IPS-NIHi11 (cell line): Measurements from ENCODE around the gene TAF15.

Experiments
- DNase-seq: peaks from one replicate; pipeline ENCODE4 v3.0.0; 2012; ENCODE audit warnings: mixed read lengths, low spot score

TAF15 gene

DNA sequence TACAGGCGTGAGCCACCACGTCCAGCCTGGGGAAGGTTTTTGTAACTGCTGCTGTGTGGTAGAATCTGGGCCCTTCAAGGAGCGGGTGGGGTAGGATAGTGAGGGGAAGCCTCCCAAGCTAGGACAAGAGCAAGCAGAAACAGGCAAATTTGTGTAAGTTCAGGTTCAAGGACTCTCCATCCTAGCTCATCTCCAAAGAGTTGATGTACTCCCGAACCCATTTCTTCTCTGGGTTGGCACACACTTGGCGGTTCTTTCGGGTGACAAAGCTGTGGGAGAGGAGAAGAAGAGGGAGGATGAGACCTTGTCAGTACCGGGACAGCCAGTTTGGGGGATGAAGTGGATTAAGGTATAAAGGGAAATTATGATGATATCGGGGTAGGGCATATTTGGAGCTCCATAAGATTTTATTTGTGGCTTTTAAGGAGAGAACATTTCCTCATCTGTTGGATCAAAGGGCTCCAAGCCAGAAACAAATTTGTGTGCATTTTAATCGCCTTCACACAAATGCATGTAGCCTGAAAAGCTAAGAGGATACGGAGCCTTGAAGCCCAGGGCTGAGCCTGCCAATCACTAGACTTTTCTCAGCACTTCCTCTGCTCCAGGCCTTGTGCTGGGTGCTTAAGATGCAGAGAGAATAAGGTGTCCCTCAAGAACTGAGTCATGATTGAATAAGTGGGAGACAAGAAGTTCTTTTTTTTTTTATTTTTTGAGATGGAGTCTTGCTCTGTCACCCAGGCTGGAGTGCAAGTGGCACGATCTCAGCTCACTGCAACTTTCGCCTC lies 63.1 kb downstream of the TAF15 start:
- no peak for DNase-seq

DNA sequence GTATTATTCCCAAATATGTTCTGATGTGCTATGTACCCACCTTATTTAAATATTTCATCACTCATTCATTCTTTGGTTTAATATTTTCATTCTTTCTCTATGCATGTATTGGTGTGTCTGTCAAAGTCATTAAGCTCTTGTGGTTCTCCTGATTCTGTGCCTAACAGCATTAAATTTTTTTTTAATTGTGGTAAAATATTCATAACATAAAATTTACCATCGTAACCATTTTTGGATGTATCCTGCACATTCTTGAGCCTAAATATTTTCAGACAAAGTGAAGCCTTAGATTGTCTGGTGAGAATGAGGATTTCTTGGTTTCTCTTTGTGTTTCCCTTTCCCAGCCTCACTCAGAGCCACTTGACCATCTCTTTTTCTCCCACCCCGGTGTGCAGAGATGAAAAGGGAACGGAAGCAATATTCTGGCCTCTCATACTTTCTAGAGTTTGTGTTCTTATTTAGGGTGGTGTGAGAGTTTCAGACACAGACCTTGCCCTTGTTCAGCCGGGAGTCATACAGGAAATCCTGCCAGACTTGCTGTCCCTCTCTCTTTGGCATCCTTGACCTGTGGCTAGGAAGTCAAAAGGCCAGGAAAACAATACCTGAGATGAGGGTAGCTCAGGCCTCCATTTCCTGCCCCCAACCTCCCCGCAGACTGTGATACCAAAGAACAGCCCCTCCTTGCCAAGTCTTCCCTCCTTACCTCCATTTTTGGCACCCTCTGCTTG lies 66.0 kb downstream of the TAF15 start:
- no peak for DNase-seq

DNA sequence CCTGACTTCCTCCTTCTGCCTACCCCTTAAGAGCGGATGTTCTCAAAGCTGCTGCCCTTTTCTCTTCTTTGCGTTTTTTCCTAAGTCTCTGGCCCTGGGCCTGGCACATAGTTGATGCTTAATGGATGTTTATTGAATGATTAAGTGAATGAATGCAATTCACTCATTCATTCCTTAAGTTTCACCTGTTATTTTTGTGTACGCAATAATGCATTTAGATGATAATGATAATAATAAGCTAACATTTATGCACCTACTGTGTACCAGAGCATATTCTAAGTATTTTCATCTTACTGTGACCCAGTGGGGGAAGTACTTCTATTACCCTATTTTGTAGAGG lies 66.5 kb downstream of the TAF15 start:
- DNase-seq = no peak

DNA sequence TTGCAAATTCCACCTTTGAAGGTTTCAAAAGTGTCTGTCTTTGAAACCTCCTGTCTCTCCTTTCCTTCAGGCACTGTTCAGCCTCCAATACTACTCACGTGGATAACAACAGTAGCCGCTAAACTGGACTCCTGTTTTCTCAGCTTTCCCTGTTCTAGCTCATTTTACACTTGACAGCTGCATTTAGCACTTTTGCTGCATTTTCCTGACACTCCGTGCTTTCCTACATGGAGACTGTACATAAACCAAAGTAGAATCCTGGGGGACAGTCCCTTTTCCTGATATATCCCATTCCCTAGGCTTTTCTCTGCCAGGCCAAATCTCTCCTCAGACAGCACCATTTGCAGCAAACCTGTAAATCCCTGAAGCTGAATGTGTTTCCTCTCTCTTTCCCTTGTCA lies 67.2 kb downstream of the TAF15 start:
- no peak for DNase-seq

DNA sequence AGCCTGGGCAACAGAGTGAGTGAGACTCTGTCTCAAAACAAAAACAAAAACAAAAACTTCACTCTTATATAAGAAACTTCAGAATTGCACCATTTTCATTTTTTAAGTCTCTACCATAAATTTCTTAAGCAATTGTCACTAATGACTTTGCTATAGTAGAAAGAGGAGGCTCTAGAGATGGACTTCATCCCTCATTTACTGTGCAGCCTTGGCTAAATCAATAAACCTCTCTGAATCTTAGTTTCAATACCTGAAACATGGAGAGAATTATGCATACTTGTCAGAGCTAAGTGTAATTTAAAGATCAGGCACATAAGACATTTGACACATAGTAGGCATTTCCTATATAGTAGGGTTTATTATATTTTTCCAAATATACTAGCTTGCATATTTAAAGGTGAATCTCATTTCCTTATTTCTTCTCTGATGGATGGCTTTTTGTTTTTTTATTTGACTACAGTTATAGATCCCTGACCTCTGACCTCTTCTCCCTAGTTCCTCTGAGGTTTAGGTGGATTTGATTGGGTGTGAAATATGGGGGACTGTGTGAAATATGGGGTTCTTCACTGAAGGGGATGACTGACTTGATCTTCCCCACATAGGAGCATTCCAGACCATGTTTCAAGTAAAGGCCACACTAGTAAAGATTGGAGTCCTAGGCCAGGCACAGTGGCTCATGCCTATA lies 68.2 kb downstream of the TAF15 start:
- no peak for DNase-seq

DNA sequence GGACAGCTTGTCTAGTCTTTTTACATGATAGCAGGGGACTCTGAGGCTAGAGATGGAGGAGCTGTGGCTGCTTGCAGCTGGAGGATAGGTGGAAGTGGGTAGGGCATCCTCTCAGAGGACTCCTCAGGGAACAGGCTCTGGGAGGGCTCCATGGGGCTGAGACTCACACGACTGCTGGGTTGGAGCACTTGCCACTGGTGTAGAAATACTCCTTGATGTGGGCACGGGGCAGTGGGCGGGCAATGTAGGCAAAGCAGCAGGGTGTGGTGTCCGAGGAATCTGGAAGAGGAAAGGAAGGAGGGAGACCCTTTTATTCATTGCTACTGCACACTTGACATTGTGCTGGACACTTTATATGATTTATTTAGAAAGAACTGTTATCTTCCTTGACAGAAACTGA lies 69.1 kb downstream of the TAF15 start:
- DNase-seq = no peak

DNA sequence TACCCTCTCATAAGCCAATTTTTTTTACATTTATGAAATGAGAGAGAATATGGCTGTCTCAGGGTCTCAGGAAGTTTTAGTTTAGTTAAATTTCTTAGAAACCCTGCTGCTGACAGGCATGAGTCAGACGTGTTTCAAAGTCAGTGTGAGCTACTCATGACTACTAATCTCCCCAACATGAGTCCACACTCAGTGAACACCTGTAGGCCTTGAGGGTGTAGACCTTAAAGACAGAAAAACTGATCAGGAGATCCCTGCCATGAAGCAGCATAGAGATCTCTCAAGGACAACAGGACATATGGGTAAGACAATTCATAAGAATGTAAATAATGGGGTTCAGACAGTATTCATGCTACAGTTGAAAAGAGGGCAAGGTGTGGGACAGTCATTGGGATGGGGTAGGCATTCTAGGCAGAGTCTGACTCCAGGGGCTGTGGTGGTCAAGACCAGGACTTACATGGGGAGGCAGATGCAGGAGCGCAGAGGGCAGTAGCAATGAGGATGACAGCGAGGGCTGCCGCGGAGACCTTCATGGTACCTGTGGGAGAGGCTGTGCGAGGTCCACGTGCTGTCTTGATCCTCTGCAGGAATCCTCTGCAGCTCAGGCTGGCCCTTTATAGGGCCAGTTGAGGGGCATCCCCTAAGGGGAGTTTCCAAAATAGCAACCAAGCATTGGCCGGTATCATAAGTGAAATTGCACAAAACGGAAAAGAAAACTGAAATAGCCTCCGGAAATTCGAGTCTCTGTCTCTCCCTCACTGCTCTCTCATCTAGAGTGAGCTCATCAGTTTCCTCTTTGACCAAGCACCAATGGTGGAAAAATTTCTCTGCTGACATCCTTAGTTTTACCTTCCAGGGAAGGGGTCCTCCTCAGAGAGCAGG lies 70.7 kb downstream of the TAF15 start, which contains the start of gene CCL5:
Gene CCL5 (minus strand): TSS at position 588 of the 882 bp plus-strand sequence.
- no peak for DNase-seq

DNA sequence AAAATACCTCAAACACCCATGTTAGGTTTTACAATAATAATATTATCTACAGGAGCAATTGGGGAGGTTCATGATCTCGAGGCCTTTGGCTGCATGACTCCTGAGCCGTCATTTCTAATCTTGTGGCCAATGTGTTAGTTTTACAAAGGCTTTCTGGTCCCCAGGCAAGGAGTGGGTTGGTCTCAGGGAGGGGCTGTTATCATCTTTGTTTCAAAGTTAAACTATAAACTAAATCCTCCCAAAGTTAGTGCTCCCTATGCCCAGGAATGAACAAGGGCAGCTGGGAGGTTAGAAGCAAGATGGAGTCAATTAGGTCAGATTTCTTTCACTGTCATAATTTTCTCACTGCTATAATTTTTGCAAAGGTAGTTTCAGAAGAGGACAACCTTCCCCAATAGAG lies 80.0 kb downstream of the TAF15 start:
- DNase-seq = no peak

DNA sequence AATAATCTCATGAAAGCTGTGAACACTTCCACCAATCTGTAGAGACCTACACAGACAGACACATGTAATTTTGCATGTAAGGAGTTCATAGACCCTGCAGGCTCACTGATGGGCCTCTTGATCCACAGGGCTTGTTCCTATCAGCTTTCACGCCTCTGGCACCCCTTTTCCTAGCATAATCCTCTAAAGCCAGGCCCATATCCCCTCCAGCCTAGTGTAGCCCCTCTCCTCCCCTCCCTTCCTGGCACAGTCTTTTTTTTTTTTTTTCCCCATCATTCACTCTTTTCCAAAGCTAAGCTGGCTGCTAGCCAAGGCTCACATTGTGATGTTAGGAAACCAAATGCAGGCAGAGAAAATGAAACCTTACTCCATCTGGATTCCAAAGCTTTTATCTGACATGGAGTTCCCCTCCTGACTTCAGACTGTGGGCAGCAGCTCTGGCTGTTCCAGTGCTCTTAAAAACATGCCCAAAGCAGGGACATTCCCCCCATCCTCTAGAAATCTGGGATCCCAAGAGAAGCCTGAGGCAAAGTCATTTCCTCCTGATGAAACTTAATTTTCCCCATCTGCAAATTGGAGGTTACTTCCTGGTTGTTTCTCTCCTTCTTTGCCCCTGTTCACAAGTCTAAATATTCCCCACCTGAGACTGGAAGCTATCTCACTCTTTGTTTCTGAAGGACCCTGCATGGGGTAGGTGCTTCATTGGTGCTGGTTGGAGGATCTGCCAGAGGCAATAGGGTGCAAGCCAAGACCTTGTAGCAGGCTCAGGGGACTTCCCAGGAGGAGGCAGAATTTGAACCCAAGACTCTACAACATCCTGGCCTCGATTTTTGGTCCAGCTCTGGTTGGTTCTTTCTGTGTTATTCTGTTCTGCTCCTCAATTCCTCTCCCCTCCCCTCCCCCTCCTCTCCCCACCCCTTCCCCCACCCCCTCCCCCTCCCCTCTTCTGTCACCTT lies 80.8 kb downstream of the TAF15 start:
- DNase-seq = peak; percentile 32

DNA sequence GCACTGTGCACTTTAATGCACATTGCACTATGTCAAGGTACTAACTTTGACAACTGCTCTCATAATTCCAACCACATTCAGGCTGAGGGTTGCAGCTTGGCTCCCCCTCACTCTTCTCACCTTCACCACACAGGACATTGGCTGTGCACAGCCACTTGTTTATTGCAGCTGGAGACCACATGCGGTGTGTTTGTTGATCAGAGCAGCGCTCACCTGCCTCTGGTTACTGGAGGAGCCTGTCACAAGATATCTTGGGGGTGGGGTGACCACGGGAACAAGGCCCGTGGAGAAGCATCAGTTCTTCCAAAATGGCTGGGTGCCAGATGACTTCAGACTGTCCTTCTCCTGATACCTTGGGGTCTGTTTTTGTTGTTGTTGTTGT lies 81.5 kb downstream of the TAF15 start:
- peak; percentile 44 for DNase-seq

DNA sequence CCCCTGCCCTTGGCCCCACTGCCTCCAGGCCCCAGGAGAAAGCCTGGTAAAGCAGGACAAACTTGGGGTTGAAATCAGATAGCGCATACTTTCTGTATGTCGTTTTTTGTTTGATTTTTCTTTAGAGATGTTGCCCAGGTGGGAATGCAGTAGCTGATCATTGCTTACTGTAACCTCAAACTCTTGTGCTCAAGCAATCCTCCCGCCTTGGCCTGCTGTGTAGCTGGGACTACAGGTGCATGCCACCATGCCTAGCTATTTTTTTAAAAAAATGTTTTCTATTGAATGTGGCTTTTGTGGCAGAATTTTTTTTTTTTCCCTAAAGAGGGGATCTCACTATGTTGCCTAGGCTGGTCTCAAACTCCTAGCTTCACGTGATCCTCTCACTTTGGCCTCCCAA lies 82.0 kb downstream of the TAF15 start:
- no peak for DNase-seq

DNA sequence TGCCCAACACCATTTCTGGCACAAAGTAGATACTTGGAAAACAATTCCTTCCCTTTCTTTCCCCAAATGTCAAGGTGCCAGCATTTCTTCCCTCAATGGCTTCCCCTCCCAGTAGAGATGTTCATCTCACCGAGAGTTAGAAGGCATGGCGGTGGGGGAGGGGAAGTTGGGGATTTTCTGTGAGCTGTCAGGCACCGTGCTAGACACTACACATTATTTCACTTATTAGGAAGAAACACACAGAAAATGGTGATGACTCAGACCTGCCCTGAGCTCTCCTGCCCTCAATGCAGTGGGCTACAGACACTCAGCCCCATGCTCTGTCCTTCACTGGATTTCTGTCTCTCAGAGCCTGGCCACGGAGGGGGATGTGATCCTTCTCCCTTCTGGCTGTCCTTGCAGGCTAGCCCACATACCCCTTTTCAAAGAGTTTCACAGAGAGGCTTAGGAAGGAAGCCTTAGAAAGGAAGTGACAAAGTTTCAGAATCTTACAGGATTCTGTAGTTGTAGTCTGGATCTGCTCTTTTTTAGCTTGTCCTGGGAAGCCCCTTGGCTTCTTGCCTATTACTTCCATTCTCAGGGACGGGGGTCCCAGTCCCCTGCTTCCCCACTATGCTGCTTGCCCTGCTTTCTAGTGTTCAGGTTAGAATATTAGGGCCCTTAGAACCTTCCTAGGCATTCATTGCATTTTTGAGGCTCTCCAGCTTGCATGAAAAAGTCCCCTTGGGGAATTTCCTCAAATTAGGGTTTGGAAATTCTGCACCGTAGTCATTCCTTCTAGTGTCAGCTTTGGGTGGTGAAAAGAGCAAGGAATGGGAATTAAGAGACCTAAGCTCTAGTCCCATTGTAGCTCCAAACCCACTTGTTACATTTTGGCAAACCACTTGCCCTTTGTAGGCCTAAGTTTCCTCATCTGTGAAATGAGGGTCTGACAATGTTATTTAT lies 83.1 kb downstream of the TAF15 start:
- no peak for DNase-seq

DNA sequence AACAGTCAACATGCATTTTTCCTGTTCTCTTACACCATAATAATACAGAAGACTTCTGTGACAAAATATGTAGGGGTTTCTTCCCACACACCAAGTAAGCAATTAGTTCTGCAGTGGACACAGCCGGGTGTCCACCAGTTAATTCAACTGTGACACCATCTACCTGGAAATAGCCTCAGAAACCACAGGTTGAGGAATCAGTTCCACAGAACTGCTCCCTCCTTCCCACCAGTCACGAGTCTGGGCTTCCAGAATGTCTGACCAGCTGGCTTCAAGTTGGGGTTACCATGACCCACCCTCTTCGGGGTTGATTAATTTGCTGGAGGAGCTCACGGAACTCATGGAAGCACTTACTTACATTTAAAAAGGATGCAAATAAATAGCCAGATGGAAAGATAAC lies 84.5 kb downstream of the TAF15 start:
- no peak for DNase-seq

DNA sequence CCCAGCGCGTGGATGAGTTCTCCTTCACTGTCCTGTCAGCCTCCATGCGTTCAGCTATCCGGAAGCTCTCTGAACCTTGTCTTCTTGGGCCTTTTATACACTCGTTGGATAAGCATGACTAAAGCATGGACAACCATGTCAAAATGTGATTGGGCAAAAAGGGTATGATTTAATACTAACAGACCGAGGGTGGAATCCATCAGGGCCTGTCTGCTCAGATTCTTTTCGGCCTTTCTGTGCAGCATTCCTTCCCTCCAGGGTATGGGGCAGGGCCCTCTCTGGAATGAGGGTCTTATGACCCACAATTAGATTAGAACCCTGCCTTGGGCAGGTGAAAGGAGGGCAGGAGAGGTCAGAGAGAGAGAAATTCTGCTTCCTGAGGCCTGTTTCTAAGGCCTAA lies 84.9 kb downstream of the TAF15 start:
- no peak for DNase-seq

DNA sequence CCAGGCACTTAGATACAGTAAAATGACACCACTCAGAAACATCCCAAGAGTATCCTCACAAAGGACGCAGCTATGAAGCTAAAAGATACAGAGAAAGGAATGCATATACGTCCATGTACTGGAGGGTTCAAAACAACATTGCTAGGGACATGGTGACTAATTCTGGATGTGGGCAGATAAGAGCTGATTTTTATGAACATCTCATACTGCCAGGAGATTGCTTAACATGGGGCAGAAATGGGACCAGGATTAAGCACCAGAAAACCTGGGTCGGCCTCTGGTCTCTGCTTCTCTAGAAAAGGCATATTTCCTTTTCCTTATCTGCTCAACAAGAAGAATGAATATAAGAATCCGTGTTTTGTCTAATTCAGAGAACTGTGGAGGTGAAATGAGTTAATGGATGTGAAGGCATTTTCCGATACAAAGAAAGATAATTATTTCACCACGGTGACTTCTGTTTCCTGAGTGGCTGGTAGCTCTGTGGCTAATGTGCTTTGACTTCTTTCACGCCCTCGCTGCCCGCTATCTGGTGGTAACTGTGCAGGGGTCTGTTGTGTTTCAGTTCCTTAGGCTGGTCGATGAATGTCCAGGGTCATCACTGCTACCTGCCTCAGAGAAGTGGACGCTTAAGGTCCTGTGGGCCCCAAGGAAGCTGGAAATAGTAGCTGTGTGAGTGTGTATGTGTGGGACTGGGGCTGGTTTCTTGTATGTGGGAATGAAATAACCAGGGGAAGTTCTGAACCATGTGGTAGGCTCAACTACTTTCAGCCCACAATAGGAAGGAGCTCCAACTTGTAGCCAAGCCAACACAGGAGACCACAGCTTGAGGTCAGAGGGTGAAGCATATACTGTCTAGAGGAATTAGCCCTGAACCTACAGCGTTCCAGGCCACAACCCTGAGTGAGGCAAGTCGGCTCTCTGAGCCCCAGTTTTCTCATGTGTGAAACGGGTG lies 86.6 kb downstream of the TAF15 start:
- no peak for DNase-seq
